ENCODE results near the gene GJA5. TPM values are rescaled to one million over a fixed set of nuclear protein-coding genes. Genes with fewer than 3 reads are reported as not detected.

Gene GJA5
- total RNA-seq, 1 experiment from 2014 or later: 0.39 TPM

- Histone ChIP-seq H3K9me3 (ENCODE audit: control insufficient read depth, low read depth, low read length) (no peaks in the 10 kb centered on the region), H3K4ac (ENCODE audit: low read depth, low read length) (no peak overlapping the region), H2AK5ac (ENCODE audit: insufficient read length, low read length) (no peak overlapping the region), H2BK20ac (ENCODE audit: low read depth, low read length, poor library complexity, severe bottlenecking) (no peak overlapping the region), H4K5ac (ENCODE audit: insufficient read length, low read depth, low read length) (no peak overlapping the region), H3K56ac (ENCODE audit: insufficient read length, low read depth, low read length) (no peak overlapping the region), H3K4me1 (ENCODE audit: insufficient read depth, low read length) (no peaks in the 10 kb centered on the region), H3K4me2 (ENCODE audit: insufficient read depth, insufficient read length, low read length) (no peak overlapping the region), H2BK120ac (ENCODE audit: low read depth, low read length, poor library complexity, severe bottlenecking) (no peak overlapping the region), H3K27ac (ENCODE audit: insufficient read length, low read depth, low read length) (no peak overlapping the region), H3K79me1 (ENCODE audit: insufficient read depth, low read depth, low read length, poor library complexity, severe bottlenecking) (no peaks in the 10 kb centered on the region), H3K23me2 (ENCODE audit: insufficient read length, low read depth, low read length, poor library complexity, severe bottlenecking) (no peaks in the 10 kb centered on the region), H3K27me3 (ENCODE audit: insufficient read depth, low read length) (no peaks in the 10 kb centered on the region), H3K14ac (ENCODE audit: insufficient read depth, low read length) (no peak overlapping the region; the same call in 1 of the 2 replicates), H3T11ph (ENCODE audit: low read length) (no peak overlapping the region), H2BK5ac (ENCODE audit: insufficient read length, low read length) (no peak overlapping the region), H4K8ac (replicated peaks; ENCODE audit: insufficient read length, low read depth, low read length) (no peak overlapping the region), H3K9ac (ENCODE audit: extremely low read depth, insufficient read length, low read length) (no peak overlapping the region), H4K20me1 (ENCODE audit: control insufficient read depth, insufficient read depth, insufficient read length) (no peaks in the 10 kb centered on the region), H2BK15ac (ENCODE audit: low read depth, low read length) (no peak overlapping the region), H2BK12ac (ENCODE audit: insufficient read length, low read depth, low read length) (no peak overlapping the region), H2AFZ (ENCODE audit: low read length) (no peak overlapping the region), H3K23ac (ENCODE audit: insufficient read length, low read depth, low read length) (no peak overlapping the region), H3K79me2 (ENCODE audit: insufficient read depth, low read length) (no peaks in the 10 kb centered on the region), H4K91ac (ENCODE audit: insufficient read length, low read depth, low read length) (no peak overlapping the region), H3K18ac (ENCODE audit: insufficient read length, low read depth, low read length) (peak overlapping the region; percentile 27)
- DNase-seq: no peak
- no CpG with 5 or more reads among the region's 3 CpGs for WGBS (ENCODE audit: extremely low coverage, insufficient read length, low lambda C conversion rate)
- no peak for TF ChIP-seq CTCF (conservative IDR thresholded peaks at IDR 0.05)
- H3K9me3 Mint-ChIP-seq: no peaks in the 10 kb centered on the region
- H3K4me1 Mint-ChIP-seq: peaks cover 6 to 7% of the 10 kb centered on the region in 2 experiments
- peaks cover 1% of the 10 kb centered on the region for H3K27me3 Mint-ChIP-seq (ENCODE audit: low read depth)
- peak overlapping the region in 1 of 3 experiments; percentile 45; a peak in 1 of 7 replicates for H3K27ac Mint-ChIP-seq
- H3K36me3 Mint-ChIP-seq (ENCODE audit: insufficient read depth in 1 of 3, low read depth in 3 of 3): no peaks in the 10 kb centered on the region
- no peak overlapping the region for H3K4me3 Mint-ChIP-seq
These were observed 7.3 kb downstream of the GJA5 start for GRCh38 chr1:147753081-147753480.
